ENCODE measurements around the gene MYOCOS. TPM values are rescaled to one million over a fixed set of nuclear protein-coding genes. Genes with fewer than 3 reads are reported as not detected.

Gene MYOCOS
- total RNA-seq, 1 donor from 2014 or later = not detected

- Histone ChIP-seq H3K27ac (ENCODE audit: low read depth, low read length) (no peak overlapping the region), H3K36me3 (ENCODE audit: control insufficient read depth in 3 of 3, insufficient read depth in 3 of 3, low read length in 3 of 3) (no peaks in the 10 kb centered on the region), H3K4me1 (ENCODE audit: control insufficient read depth in 3 of 3, insufficient read depth in 3 of 3, low read length in 3 of 3) (peaks cover 4 to 21% (median 12%) of the 10 kb centered on the region in 3 donors), H3K4me3 (ENCODE audit: low read length in 3 of 3) (no peak overlapping the region), H3K9ac (ENCODE audit: low read depth in 1 of 3, low read length in 3 of 3) (no peak overlapping the region), H3K27me3 (ENCODE audit: control insufficient read depth in 3 of 3, insufficient read depth in 3 of 3, low read length in 3 of 3) (no peaks in the 10 kb centered on the region), H3K9me3 (ENCODE audit: control insufficient read depth in 3 of 3, low read length in 3 of 3) (no peaks in the 10 kb centered on the region)
Measured at GRCh38 chr1:171670739-171671138, 48.7 kb downstream of the MYOCOS start.

GRCh38 chr1:171674431-171675405 is 52.7 kb downstream of the MYOCOS start:
- Histone ChIP-seq H3K4me1 (ENCODE audit: control insufficient read depth in 3 of 3, insufficient read depth in 3 of 3, low read length in 3 of 3) (peaks cover 0 to 9% (median 3%) of the 10 kb centered on the region in 3 donors), H3K9me3 (ENCODE audit: control insufficient read depth in 3 of 3, low read length in 3 of 3) (no peaks in the 10 kb centered on the region), H3K4me3 (ENCODE audit: low read length in 3 of 3) (no peak overlapping the region), H3K27me3 (ENCODE audit: control insufficient read depth in 3 of 3, insufficient read depth in 3 of 3, low read length in 3 of 3) (no peaks in the 10 kb centered on the region), H3K9ac (ENCODE audit: low read depth in 1 of 3, low read length in 3 of 3) (no peak overlapping the region), H3K36me3 (ENCODE audit: control insufficient read depth in 3 of 3, insufficient read depth in 3 of 3, low read length in 3 of 3) (no peaks in the 10 kb centered on the region), H3K27ac (ENCODE audit: low read depth, low read length) (no peak overlapping the region)

Other genes starting within 250 kb of the MYOCOS start
- gene PRRC2C, start 136.7 kb upstream of the MYOCOS start, total RNA-seq = 32.4 TPM
- 5.2 TPM for gene MYOC, start 30.4 kb downstream of the MYOCOS start, total RNA-seq
- 3.7 TPM for gene VAMP4, start 119.8 kb downstream of the MYOCOS start, total RNA-seq
- gene METTL13, start 159.4 kb downstream of the MYOCOS start, total RNA-seq = 11.0 TPM
- 2.6 TPM for gene DNM3, start 219.3 kb downstream of the MYOCOS start, total RNA-seq